Measurements from ENCODE around the gene ACSS1.

- TF ChIP-seq, protein P1, sequence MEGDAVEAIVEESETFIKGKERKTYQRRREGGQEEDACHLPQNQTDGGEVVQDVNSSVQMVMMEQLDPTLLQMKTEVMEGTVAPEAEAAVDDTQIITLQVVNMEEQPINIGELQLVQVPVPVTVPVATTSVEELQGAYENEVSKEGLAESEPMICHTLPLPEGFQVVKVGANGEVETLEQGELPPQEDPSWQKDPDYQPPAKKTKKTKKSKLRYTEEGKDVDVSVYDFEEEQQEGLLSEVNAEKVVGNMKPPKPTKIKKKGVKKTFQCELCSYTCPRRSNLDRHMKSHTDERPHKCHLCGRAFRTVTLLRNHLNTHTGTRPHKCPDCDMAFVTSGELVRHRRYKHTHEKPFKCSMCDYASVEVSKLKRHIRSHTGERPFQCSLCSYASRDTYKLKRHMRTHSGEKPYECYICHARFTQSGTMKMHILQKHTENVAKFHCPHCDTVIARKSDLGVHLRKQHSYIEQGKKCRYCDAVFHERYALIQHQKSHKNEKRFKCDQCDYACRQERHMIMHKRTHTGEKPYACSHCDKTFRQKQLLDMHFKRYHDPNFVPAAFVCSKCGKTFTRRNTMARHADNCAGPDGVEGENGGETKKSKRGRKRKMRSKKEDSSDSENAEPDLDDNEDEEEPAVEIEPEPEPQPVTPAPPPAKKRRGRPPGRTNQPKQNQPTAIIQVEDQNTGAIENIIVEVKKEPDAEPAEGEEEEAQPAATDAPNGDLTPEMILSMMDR (conservative IDR thresholded peaks at IDR 0.05; ENCODE audit: low read depth in 2 of 2) = peak; percentile 78 to 85
- TF ChIP-seq EZH2 (IDR thresholded peaks at IDR 0.05; ENCODE audit: low read depth, unreplicated experiment) (no peak), POLR2AphosphoS5 (IDR thresholded peaks at IDR 0.05; ENCODE audit: low read depth) (no peak)
Measured at GRCh38 chr20:25065625-25066338, 7.8 kb upstream of the ACSS1 start.
